NCI-H69 (cell line): Measurements from ENCODE around the gene ATRN.

Experiments used
- DNase-seq: peaks from one replicate; lab custom pipeline; 2025; lab: John Stamatoyannopoulos, UW

ATRN gene

DNA sequence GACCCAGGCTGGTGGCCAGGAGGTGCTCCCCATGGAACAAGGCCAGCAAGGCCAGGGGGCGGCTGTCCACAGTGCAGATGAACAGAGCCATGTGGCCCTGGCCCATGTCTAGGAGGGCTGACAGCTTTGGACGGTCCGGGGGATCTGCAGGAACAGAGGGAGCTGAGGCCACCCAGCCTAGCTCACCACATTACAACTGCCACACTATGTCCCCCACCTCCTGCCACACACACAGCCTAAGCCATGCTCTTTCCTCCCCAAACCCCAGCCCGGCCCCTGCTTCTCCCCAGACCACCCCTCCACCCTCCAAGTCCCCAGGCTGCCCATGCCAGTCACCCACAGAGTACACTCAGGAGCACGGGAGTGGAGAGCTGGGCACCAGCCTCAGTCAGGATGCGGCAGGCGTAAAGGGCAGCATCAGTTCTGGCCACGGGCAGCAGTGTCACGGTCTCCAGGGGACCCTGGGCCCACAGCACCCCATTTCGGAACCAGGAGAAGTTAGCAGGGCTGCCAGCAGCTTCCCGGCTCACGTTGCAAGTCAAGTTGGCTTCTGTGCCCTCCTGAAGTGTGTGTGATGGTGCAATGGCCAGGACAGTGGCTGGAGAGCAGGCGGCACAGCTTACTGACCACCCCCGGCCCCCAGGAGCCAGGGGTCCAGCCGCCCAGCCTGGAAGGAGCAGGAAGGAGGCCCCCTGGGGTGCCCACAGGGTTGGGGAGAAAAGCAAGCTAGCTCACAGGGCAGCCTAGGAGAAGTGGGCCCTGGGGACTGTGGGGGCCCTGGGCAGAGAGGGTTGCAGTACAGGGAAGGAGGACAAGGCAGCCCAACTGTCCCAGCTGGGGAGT lies 226.1 kb downstream of the ATRN start:
- DNase-seq = no peak

DNA sequence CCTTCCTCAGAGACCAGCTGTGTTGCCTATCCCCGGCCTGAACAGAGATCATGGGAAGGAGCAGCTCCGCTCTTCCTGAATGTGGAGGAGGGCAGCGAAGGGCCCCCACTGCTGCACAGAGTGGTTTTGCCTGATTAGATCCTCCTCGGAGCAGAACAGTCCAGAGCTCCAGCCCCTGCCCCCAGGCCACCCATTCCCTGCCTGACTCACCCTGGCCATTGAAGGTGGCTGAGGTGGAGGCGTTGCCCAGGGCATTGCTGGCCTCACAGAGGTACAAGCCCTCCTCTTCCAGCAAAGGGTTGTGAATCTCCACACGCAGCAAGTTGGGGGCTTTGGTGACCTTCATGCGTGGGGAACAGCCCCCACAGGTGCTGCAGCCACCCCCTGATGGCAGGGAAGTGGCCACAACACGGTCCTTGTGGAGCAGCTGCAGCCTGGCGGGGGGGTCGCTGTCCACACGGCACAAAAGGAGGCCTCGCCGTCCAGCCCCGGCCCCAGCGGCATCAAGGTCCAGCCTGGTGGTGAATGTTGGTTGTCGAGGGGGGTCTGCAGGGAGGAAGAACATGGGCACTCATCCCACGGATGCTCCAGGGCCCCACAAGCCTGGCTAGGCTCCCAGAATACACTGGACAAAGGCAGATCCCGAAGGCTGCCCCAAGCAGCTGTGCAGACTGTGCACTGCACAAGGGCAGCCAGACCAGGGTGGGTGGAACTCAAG lies 226.9 kb downstream of the ATRN start:
- no peak for DNase-seq

DNA sequence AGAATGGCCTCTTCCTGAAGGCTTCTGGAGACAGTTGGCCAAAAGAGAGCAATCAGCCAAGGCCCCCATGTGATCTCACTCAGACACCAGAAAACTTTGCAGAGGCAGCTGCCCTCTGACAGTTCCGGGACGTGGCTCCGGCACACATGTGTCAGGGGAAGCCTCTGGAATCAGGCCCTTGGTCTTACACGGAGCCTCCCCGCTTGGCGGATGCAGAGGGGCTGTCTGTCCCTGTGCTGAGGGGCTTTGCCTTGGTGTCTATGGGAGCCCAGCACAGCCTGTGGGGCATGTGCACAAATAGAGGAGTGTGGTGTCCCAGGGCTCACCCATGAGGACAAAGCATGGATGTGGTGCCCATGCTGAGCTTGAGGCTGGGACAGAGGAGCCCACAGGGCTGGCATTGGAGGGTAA lies 227.8 kb downstream of the ATRN start:
- no peak for DNase-seq

GRCh38 chr20:3699037-3699436 lies 228.2 kb downstream of the ATRN start:
- no peak for DNase-seq
